Measurements from ENCODE around the gene MBD6.

GRCh38 chr12:57485695-57486094 lies 36.9 kb upstream of the MBD6 start:
- TF ChIP-seq MAX (IDR thresholded peaks at IDR 0.05) (no peak), TAF1 (IDR thresholded peaks at IDR 0.05; ENCODE audit: low read depth) (no peak), YY1 (IDR thresholded peaks at IDR 0.05; ENCODE audit: low read depth) (no peak), EP300 (IDR thresholded peaks at IDR 0.05; ENCODE audit: borderline replicate concordance) (no peak), REST (IDR thresholded peaks at IDR 0.05; ENCODE audit: low read depth) (no peak), RAD21 (IDR thresholded peaks at IDR 0.05; ENCODE audit: low read depth) (no peak), CREB1 (IDR thresholded peaks at IDR 0.05; ENCODE audit: low read depth) (no peak), EGR1 (IDR thresholded peaks at IDR 0.05) (no peak), CEBPB (IDR thresholded peaks at IDR 0.05) (no peak), NFIC (IDR thresholded peaks at IDR 0.05) (no peak), TEAD4 (IDR thresholded peaks at IDR 0.05) (no peak), FOXM1 (IDR thresholded peaks at IDR 0.05; ENCODE audit: borderline replicate concordance, low read depth) (no peak), TCF12 (IDR thresholded peaks at IDR 0.05; ENCODE audit: low read depth) (no peak), ZBTB7A (IDR thresholded peaks at IDR 0.05; ENCODE audit: low read depth) (no peak)
